Measurements from ENCODE around the gene KCNQ1. TPM values are rescaled to one million over a fixed set of nuclear protein-coding genes. Genes with fewer than 3 reads are reported as not detected.
A peak's percentile ranks its signal among the peaks of the same experiment; 100 is the strongest.

The KCNQ1 gene
- total and polyA plus RNA-seq, 2 of the 13 experiments (the other 11 are each of a cell fraction or from before 2014, with no cell fraction given): 0.02 to 0.08 TPM

- TF ChIP-seq ZNF574 (CRISPR knock-in tag; IDR thresholded peaks at IDR 0.05) (peak; percentile 8; the same call in 1 of the 2 replicates), MED8 (CRISPR knock-in tag; IDR thresholded peaks at IDR 0.05; ENCODE audit: insufficient replicate concordance) (peak; percentile 0), RAD51 (IDR thresholded peaks at IDR 0.05; ENCODE audit: borderline replicate concordance) (no peak), PRDM10 (CRISPR knock-in tag; IDR thresholded peaks at IDR 0.05; ENCODE audit: low read depth) (no peak), ZNF33A (CRISPR knock-in tag; IDR thresholded peaks at IDR 0.05; ENCODE audit: borderline replicate concordance) (no peak), AFF4 (CRISPR knock-in tag; IDR thresholded peaks at IDR 0.05) (peak; percentile 5; the same call in 1 of the 2 replicates), TGIF2 (CRISPR knock-in tag; IDR thresholded peaks at IDR 0.05) (peak; percentile 5; the same call in 1 of the 2 replicates)
These were observed 286.6 kb downstream of the KCNQ1 start (continued) for GRCh38 chr11:2731130-2732125.

Measured in HepG2 (cell line).